SK-N-SH treated with all-trans-retinoic acid at 6 μM for 48 hours (cell line): Measurements from ENCODE around the gene ZNF57.
"Not testable (repeated sequence)": the region's sequence is repeated elsewhere in the genome, so short reads cannot be mapped to it uniquely, and the experiment has no call there.

Experiments used
- ATAC-seq: fragments of 200-7000 bp; cut with Tn5 transposase; 3 replicates; pipeline ENCODE4 v1.9.1; 2020; ENCODE audit warnings: mild to moderate bottlenecking, moderate library complexity
- ARNTL ChIP-seq: fragments of 450-650 bp; formaldehyde crosslinking; IDR thresholded peaks from 2 replicates; pipeline ENCODE4 v1.5.0; 2020; ENCODE audit warnings: low read depth, mild to moderate bottlenecking, moderate library complexity, borderline replicate concordance
- BACH2 ChIP-seq: fragments of 250-450 bp; sonication (Bioruptor Pico); IDR thresholded peaks from 2 replicates; pipeline ENCODE4 v1.9.0; 2021; ENCODE audit warnings: mild to moderate bottlenecking, borderline replicate concordance
- CREB5 ChIP-seq: fragments of 250-450 bp; sonication (Bioruptor Pico); IDR thresholded peaks from 2 replicates; pipeline ENCODE4 v1.5.1; 2020; ENCODE audit warnings: low read depth, mild to moderate bottlenecking, moderate library complexity
- ESRRG ChIP-seq: fragments of 250-450 bp; sonication (Bioruptor Pico); IDR thresholded peaks from 2 replicates; pipeline ENCODE4 v1.6.1; 2021; ENCODE audit warnings: mild to moderate bottlenecking
- GLIS3 ChIP-seq: fragments of 250-450 bp; sonication (Bioruptor Pico); IDR thresholded peaks from 2 replicates; pipeline ENCODE4 v1.5.0; 2020; ENCODE audit warnings: mild to moderate bottlenecking, moderate library complexity
- PPARA ChIP-seq: fragments of 250-450 bp; sonication (Bioruptor Pico); IDR thresholded peaks from 2 replicates; pipeline ENCODE4 v1.5.0; 2020; ENCODE audit warnings: mild to moderate bottlenecking, borderline replicate concordance
- RARB ChIP-seq: fragments of 250-450 bp; sonication (Bioruptor Pico); IDR thresholded peaks from 2 replicates; pipeline ENCODE4 v1.8.0; 2021; ENCODE audit warnings: mild to moderate bottlenecking, moderate library complexity
- SNAI2 ChIP-seq: fragments of 250-450 bp; sonication (Bioruptor Pico); IDR thresholded peaks from 2 replicates; pipeline ENCODE4 v1.5.0; 2020; ENCODE audit warnings: mild to moderate bottlenecking, moderate library complexity
- TCF4 ChIP-seq: fragments of 250-450 bp; sonication (Bioruptor Pico); IDR thresholded peaks from 2 replicates; pipeline ENCODE4 v1.8.0; 2021; ENCODE audit warnings: mild to moderate bottlenecking, moderate library complexity, borderline replicate concordance
- TOX ChIP-seq: fragments of 250-450 bp; sonication (Bioruptor Pico); IDR thresholded peaks from 2 replicates; pipeline ENCODE4 v1.8.0; 2021; ENCODE audit warnings: mild to moderate bottlenecking, moderate library complexity, borderline replicate concordance
- TSHZ2 ChIP-seq: fragments of 250-450 bp; sonication (Bioruptor Pico); IDR thresholded peaks from 2 replicates; pipeline ENCODE4 v1.5.0; 2020; ENCODE audit warnings: mild to moderate bottlenecking, moderate library complexity
- ZC3H10 ChIP-seq: fragments of 250-450 bp; sonication (Bioruptor Pico); IDR thresholded peaks from 2 replicates; pipeline ENCODE4 v1.5.1; 2021; ENCODE audit warnings: mild to moderate bottlenecking, moderate library complexity
- ZFP30 ChIP-seq: fragments of 450-650 bp; formaldehyde crosslinking; IDR thresholded peaks from 2 replicates; pipeline ENCODE4 v1.5.0; 2022; ENCODE audit warnings: mild to moderate bottlenecking, moderate library complexity
- ZNF565 ChIP-seq: fragments of 450-650 bp; formaldehyde crosslinking; conservative IDR thresholded peaks from 2 replicates; pipeline ENCODE4 v1.5.0; 2020; ENCODE audit warnings: low read depth, mild to moderate bottlenecking, moderate library complexity
- ZNF70 ChIP-seq: fragments of 450-650 bp; formaldehyde crosslinking; IDR thresholded peaks from 2 replicates; pipeline ENCODE4 v1.5.0; 2020; ENCODE audit warnings: mild to moderate bottlenecking, moderate library complexity
- ZNF8 ChIP-seq: fragments of 450-650 bp; formaldehyde crosslinking; IDR thresholded peaks from 2 replicates; pipeline ENCODE4 v1.5.0; 2020; ENCODE audit warnings: mild to moderate bottlenecking, moderate library complexity
- TF ChIP-seq, protein P1 (sequence below): fragments of 250-450 bp; sonication (Bioruptor Pico); IDR thresholded peaks from 2 replicates; pipeline ENCODE4 v1.8.0; 2020; ENCODE audit warnings: mild to moderate bottlenecking, moderate library complexity, borderline replicate concordance
- TF ChIP-seq, protein P2 (sequence below): fragments of 250-450 bp; sonication (Bioruptor Pico); IDR thresholded peaks from 2 replicates; pipeline ENCODE4 v1.8.0; 2021; ENCODE audit warnings: low read depth, mild to moderate bottlenecking, moderate library complexity, borderline replicate concordance
- TF ChIP-seq, protein P3 (sequence below): fragments of 250-450 bp; sonication (Bioruptor Pico); IDR thresholded peaks from 2 replicates; pipeline ENCODE4 v1.5.1; 2021; ENCODE audit warnings: mild to moderate bottlenecking, moderate library complexity

ZNF57 gene

DNA sequence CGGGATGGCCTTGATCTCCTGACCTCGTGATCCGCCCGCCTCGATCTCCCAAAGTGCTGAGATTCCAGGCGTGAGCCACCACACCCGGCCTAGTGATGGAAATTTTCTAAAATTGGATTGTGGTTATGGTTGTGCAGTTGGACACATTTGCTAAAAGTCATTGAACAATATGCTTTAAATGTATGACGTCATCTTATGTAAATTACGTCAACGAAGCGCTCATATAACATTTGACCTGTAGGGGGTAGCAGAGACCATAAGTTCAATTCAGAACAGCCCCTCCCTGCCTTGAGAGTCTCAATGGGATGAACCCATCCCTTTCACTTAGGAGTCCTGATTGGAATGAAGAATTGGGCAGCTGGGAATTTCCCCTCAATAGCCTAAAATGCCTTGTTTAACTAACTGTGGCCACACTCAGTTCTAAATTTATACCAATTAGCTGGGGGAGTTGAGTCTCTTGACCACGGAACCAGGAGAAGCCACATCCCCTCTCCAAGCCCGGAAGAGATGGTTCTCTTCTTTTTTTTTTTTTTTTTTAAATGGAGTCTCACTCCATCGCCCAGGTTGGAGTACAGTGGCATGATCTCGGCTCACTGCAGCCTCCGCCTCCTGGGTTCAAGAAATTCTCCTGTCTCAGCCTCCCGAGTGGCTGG, 61.4 kb downstream of the ZNF57 start (continued):
- TF ChIP-seq, protein P1, sequence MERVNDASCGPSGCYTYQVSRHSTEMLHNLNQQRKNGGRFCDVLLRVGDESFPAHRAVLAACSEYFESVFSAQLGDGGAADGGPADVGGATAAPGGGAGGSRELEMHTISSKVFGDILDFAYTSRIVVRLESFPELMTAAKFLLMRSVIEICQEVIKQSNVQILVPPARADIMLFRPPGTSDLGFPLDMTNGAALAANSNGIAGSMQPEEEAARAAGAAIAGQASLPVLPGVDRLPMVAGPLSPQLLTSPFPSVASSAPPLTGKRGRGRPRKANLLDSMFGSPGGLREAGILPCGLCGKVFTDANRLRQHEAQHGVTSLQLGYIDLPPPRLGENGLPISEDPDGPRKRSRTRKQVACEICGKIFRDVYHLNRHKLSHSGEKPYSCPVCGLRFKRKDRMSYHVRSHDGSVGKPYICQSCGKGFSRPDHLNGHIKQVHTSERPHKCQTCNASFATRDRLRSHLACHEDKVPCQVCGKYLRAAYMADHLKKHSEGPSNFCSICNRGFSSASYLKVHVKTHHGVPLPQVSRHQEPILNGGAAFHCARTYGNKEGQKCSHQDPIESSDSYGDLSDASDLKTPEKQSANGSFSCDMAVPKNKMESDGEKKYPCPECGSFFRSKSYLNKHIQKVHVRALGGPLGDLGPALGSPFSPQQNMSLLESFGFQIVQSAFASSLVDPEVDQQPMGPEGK (CRISPR knock-in tag): peak; percentile 40; the same call in 1 of the 2 replicates

DNA sequence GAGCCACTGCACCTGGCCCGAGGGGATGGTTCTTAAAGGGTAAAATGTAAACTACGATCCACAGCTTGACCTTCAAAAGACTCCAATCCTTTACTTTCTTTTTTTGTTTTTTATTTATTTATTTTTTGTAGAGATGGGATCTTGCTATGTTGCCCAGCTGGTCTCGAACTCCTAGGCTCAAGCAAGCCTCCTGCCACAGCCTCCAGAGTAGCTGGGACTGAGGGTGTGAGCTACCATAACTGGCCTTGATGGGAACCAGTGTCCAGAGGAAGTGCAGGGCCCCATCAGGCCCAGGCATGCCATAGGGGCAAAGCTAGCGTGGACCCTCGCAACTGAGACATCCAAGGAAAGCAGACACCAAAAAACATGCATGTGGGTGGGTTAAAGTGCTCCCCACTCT, 62.4 kb downstream of the ZNF57 start:
- ATAC-seq: no peak
- TF ChIP-seq PPARA (CRISPR knock-in tag) (no peak), BACH2 (CRISPR knock-in tag) (no peak), ZNF70 (CRISPR knock-in tag) (no peak), ZC3H10 (CRISPR knock-in tag) (no peak), SNAI2 (CRISPR knock-in tag) (no peak), TCF4 (CRISPR knock-in tag) (no peak), CREB5 (CRISPR knock-in tag) (no peak), ZFP30 (CRISPR knock-in tag) (no peak), GLIS3 (no peak), ARNTL (no peak), TOX (CRISPR knock-in tag) (no peak), ESRRG (CRISPR knock-in tag) (no peak), TSHZ2 (CRISPR knock-in tag) (no peak), ZNF8 (CRISPR knock-in tag) (no peak), ZNF565 (CRISPR knock-in tag) (no peak), RARB (no peak)
- TF ChIP-seq, protein P2, sequence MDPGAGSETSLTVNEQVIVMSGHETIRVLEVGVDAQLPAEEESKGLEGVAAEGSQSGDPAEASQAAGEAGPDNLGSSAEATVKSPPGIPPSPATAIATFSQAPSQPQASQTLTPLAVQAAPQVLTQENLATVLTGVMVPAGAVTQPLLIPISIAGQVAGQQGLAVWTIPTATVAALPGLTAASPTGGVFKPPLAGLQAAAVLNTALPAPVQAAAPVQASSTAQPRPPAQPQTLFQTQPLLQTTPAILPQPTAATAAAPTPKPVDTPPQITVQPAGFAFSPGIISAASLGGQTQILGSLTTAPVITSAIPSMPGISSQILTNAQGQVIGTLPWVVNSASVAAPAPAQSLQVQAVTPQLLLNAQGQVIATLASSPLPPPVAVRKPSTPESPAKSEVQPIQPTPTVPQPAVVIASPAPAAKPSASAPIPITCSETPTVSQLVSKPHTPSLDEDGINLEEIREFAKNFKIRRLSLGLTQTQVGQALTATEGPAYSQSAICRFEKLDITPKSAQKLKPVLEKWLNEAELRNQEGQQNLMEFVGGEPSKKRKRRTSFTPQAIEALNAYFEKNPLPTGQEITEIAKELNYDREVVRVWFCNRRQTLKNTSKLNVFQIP (CRISPR knock-in tag): no peak
- TF ChIP-seq, protein P3, sequence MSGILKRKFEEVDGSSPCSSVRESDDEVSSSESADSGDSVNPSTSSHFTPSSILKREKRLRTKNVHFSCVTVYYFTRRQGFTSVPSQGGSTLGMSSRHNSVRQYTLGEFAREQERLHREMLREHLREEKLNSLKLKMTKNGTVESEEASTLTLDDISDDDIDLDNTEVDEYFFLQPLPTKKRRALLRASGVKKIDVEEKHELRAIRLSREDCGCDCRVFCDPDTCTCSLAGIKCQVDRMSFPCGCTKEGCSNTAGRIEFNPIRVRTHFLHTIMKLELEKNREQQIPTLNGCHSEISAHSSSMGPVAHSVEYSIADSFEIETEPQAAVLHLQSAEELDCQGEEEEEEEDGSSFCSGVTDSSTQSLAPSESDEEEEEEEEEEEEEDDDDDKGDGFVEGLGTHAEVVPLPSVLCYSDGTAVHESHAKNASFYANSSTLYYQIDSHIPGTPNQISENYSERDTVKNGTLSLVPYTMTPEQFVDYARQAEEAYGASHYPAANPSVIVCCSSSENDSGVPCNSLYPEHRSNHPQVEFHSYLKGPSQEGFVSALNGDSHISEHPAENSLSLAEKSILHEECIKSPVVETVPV (CRISPR knock-in tag): no peak

GRCh38 chr19:2963631-2964030, 62.9 kb downstream of the ZNF57 start:
- not testable (repeated sequence) for ATAC-seq

DNA sequence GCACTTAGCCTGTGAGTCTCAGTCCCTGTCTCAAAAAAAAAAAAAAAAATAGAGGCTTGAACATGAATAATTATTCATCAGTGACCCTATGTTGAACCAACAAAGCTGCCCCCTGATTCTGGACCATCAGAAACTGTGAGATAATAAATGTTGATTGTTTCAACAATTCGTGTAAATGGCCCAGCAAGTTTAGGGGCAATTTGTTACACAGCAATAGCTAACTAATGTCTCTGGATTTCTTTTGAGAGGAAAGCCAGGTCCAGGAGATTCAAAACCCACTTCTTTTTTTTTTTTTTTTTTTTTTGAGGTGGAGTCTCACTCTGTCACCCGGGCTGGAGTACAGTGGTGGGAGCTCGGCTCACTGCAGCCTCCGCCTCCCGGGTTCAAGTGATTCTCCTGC, 64.1 kb downstream of the ZNF57 start:
- ATAC-seq: no peak
- TF ChIP-seq TCF4 (CRISPR knock-in tag) (no peak), TSHZ2 (CRISPR knock-in tag) (no peak), CREB5 (CRISPR knock-in tag) (no peak), ZNF565 (CRISPR knock-in tag) (no peak)
